ENCODE results near the gene STX8.
"Not testable (repeated sequence)": the region's sequence is repeated elsewhere in the genome, so short reads cannot be mapped to it uniquely, and the experiment has no call there.

STX8 gene

GRCh38 chr17:9557161-9557755, 18.4 kb downstream of the STX8 start:
- no peak for DNase-seq (ENCODE audit: low read depth in 2 of 3, low spot score in 2 of 3)

- DNase-seq (ENCODE audit: low read depth in 2 of 3, low spot score in 2 of 3), result not testable (repeated sequence)
Measured at GRCh38 chr17:9554715-9555114, 20.9 kb downstream of the STX8 start.

- no peak for DNase-seq (ENCODE audit: low read depth in 2 of 3, low spot score in 2 of 3)
Measured at GRCh38 chr17:9553596-9553995, 22.0 kb downstream of the STX8 start.

- no peak for DNase-seq (ENCODE audit: low read depth in 2 of 3, low spot score in 2 of 3)
Measured at GRCh38 chr17:9553181-9553580, 22.4 kb downstream of the STX8 start.

- no peak for DNase-seq (ENCODE audit: low read depth in 2 of 3, low spot score in 2 of 3)
Measured at GRCh38 chr17:9549215-9549614, 26.4 kb downstream of the STX8 start.

- DNase-seq (ENCODE audit: low read depth in 2 of 3, low spot score in 2 of 3), result no peak
Measured at GRCh38 chr17:9544221-9544620, 31.4 kb downstream of the STX8 start.

GRCh38 chr17:9541718-9542117, 33.9 kb downstream of the STX8 start:
- DNase-seq (ENCODE audit: low read depth in 2 of 3, low spot score in 2 of 3), result no peak

GRCh38 chr17:9538626-9539025, 37.0 kb downstream of the STX8 start:
- no peak for DNase-seq (ENCODE audit: low read depth in 2 of 3, low spot score in 2 of 3)

- no peak for DNase-seq (ENCODE audit: low read depth in 2 of 3, low spot score in 2 of 3)
Measured at GRCh38 chr17:9537177-9537776, 38.3 kb downstream of the STX8 start.

- DNase-seq (ENCODE audit: low read depth in 2 of 3, low spot score in 2 of 3), result no peak
Measured at GRCh38 chr17:9536061-9536460, 39.6 kb downstream of the STX8 start.

GRCh38 chr17:9533441-9533840, 42.2 kb downstream of the STX8 start:
- no peak for DNase-seq (ENCODE audit: low read depth in 2 of 3, low spot score in 2 of 3)

GRCh38 chr17:9532715-9533114, 42.9 kb downstream of the STX8 start:
- no peak for DNase-seq (ENCODE audit: low read depth in 2 of 3, low spot score in 2 of 3)

GRCh38 chr17:9531034-9531433, 44.6 kb downstream of the STX8 start:
- DNase-seq (ENCODE audit: low read depth in 2 of 3, low spot score in 2 of 3), result no peak

GRCh38 chr17:9529033-9529700, 46.5 kb downstream of the STX8 start:
- no peak for DNase-seq (ENCODE audit: low read depth in 2 of 3, low spot score in 2 of 3)

- no peak for DNase-seq (ENCODE audit: low read depth in 2 of 3, low spot score in 2 of 3)
Measured at GRCh38 chr17:9527788-9528187, 47.8 kb downstream of the STX8 start.

GRCh38 chr17:9522074-9522473, 53.5 kb downstream of the STX8 start:
- DNase-seq (ENCODE audit: low read depth in 2 of 3, low spot score in 2 of 3), result no peak

GRCh38 chr17:9521062-9521461, 54.6 kb downstream of the STX8 start:
- no peak for DNase-seq (ENCODE audit: low read depth in 2 of 3, low spot score in 2 of 3)

GRCh38 chr17:9520649-9521048, 55.0 kb downstream of the STX8 start:
- no peak for DNase-seq (ENCODE audit: low read depth in 2 of 3, low spot score in 2 of 3)

GRCh38 chr17:9519583-9520272, 55.9 kb downstream of the STX8 start:
- no peak for DNase-seq (ENCODE audit: low read depth in 2 of 3, low spot score in 2 of 3)

- no peak for DNase-seq (ENCODE audit: low read depth in 2 of 3, low spot score in 2 of 3)
Measured at GRCh38 chr17:9517396-9517795, 58.2 kb downstream of the STX8 start.

- DNase-seq (ENCODE audit: low read depth in 2 of 3, low spot score in 2 of 3), result no peak
Measured at GRCh38 chr17:9513266-9513665, 62.4 kb downstream of the STX8 start.

Data from activated CD8-positive, alpha-beta memory T cell treated with anti-CD3 and anti-CD28 coated beads for 48 hours (primary cell).